Kidney glomerular epithelial cell (primary cell): Measurements from ENCODE around the gene ZDHHC8.

Source experiments
- DNase-seq: peaks from one replicate; lab custom pipeline; 2025; lab: John Stamatoyannopoulos, UW

ZDHHC8 gene

GRCh38 chr22:20114506-20115475 lies 16.8 kb upstream of the ZDHHC8 start:
- DNase-seq, result no peak

GRCh38 chr22:20115691-20116375 lies 15.8 kb upstream of the ZDHHC8 start, which contains the start of gene RANBP1:
TSS of gene RANBP1 (plus strand) at chr22:20116104. CDS start at chr22:20116185, 81 bp downstream.
- DNase-seq, result no peak

- DNase-seq, result no peak
These were observed 15.1 kb upstream of the ZDHHC8 start for GRCh38 chr22:20116376-20116950.

GRCh38 chr22:20116951-20117632 lies 14.5 kb upstream of the ZDHHC8 start, which contains the start of gene TRMT2A:
TSS of gene TRMT2A (minus strand) at chr22:20117226. CDS start at chr22:20116906, 320 bp downstream.
- DNase-seq, result peak; percentile 95

- no peak for DNase-seq
These were observed 13.8 kb upstream of the ZDHHC8 start for GRCh38 chr22:20117633-20118299.

- no peak for DNase-seq
These were observed 13.1 kb upstream of the ZDHHC8 start for GRCh38 chr22:20118300-20119020.

GRCh38 chr22:20121856-20122415 lies 9.7 kb upstream of the ZDHHC8 start:
- DNase-seq, result no peak

- DNase-seq, result no peak
These were observed 8.1 kb upstream of the ZDHHC8 start for GRCh38 chr22:20123366-20124082.

GRCh38 chr22:20124083-20124787 lies 7.4 kb upstream of the ZDHHC8 start:
- no peak for DNase-seq

GRCh38 chr22:20125201-20126174 lies 6.1 kb upstream of the ZDHHC8 start:
- no peak for DNase-seq

- no peak for DNase-seq
These were observed 5.1 kb upstream of the ZDHHC8 start for GRCh38 chr22:20126284-20127029.

- no peak for DNase-seq
These were observed 4.2 kb upstream of the ZDHHC8 start for GRCh38 chr22:20127318-20127868.

- no peak for DNase-seq
These were observed 3.6 kb upstream of the ZDHHC8 start for GRCh38 chr22:20127869-20128618.

- DNase-seq, result no peak
These were observed 3.0 kb upstream of the ZDHHC8 start for GRCh38 chr22:20128619-20128901.

GRCh38 chr22:20128902-20129746 lies 2.5 kb upstream of the ZDHHC8 start:
- DNase-seq, result no peak

GRCh38 chr22:20129747-20130014 lies 1.9 kb upstream of the ZDHHC8 start:
- no peak for DNase-seq
